Uterus (tissue), 2 donors: ENCODE data around the gene PLCL2.

ENCODE experiments used
- POLR2A ChIP-seq, 2 donors: fragments of 450-650 bp; IDR thresholded peaks; one replicate each; pipeline ENCODE4 v1.6.1; 2016; ENCODE audit warnings: antibody characterized with exemption in 2 of 2, mild to moderate bottlenecking in 1 of 2, moderate library complexity in 1 of 2
- TF ChIP-seq, protein P1 (sequence below), 4 experiments: fragments of 200-600 bp in 2 of 4; fragments of 450-650 bp in 2 of 4; sonication (generic) in 2 of 4; IDR thresholded peaks; one replicate each; pipeline ENCODE4 v1.5.1; 2016 to 2019; ENCODE audit warnings: antibody characterized with exemption in 4 of 4, mild to moderate bottlenecking in 2 of 4, moderate library complexity in 1 of 4

DNA sequence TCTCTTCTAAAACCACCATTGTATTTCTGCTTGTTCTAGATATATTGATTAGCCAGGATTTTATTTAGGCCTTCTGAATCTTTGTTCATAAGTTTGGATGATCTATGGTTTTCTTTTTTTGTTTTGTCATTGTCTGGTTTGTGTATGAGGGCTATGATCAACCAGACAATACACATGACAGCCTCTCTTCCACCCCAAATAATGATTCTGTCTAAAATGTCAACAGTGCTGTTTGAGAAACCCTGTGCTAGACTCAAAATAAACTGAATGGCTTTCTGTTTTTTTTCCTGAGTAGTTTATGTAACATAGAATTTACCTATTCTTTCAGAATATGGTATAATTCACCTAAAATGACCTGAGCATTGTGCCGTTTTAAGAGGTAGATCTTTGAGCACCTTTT is 66.1 kb downstream of the PLCL2 start:
- TF ChIP-seq, protein P1, sequence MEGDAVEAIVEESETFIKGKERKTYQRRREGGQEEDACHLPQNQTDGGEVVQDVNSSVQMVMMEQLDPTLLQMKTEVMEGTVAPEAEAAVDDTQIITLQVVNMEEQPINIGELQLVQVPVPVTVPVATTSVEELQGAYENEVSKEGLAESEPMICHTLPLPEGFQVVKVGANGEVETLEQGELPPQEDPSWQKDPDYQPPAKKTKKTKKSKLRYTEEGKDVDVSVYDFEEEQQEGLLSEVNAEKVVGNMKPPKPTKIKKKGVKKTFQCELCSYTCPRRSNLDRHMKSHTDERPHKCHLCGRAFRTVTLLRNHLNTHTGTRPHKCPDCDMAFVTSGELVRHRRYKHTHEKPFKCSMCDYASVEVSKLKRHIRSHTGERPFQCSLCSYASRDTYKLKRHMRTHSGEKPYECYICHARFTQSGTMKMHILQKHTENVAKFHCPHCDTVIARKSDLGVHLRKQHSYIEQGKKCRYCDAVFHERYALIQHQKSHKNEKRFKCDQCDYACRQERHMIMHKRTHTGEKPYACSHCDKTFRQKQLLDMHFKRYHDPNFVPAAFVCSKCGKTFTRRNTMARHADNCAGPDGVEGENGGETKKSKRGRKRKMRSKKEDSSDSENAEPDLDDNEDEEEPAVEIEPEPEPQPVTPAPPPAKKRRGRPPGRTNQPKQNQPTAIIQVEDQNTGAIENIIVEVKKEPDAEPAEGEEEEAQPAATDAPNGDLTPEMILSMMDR (IDR thresholded peaks at IDR 0.05): no peak
- TF ChIP-seq POLR2A (IDR thresholded peaks at IDR 0.05): no peak
